KOPT-K1 (cell line): ENCODE data around the gene IL6.
"Not testable (repeated sequence)": the region's sequence is repeated elsewhere in the genome, so short reads cannot be mapped to it uniquely, and the experiment has no call there.

Experiments used
- H3K27ac ChIP-seq: fragments of 200-600 bp; sonication (generic); 2 replicates; pipeline ENCODE4 v1.5.1; 2016; ENCODE audit warnings: antibody characterized with exemption, mild to moderate bottlenecking, low read depth, low read length; ENCODE audit not compliant: poor library complexity, severe bottlenecking
- H3K36me3 ChIP-seq: fragments of 200-600 bp; sonication (generic); 2 replicates; pipeline ENCODE4 v1.5.1; 2017; ENCODE audit warnings: antibody characterized with exemption, mild to moderate bottlenecking, low read length, moderate library complexity; ENCODE audit not compliant: insufficient read depth
- H3K9me3 ChIP-seq: fragments of 200-600 bp; sonication (generic); 2 replicates; pipeline ENCODE4 v1.5.1; 2017; ENCODE audit warnings: antibody characterized with exemption, low read length, mild to moderate bottlenecking; ENCODE audit not compliant: insufficient read depth, poor library complexity, severe bottlenecking

IL6 gene

GRCh38 chr7:22726907-22727713, at the start of gene IL6:
Gene IL6, plus strand, starts transcription at chr7:22727200. Its CDS starts 63 bp downstream, at chr7:22727263.
- Histone ChIP-seq H3K9me3 (no peaks in the 10 kb centered on the region), H3K27ac (no peak within 1 kb of the TSS), H3K36me3 (no peaks in the 10 kb centered on the region)

- H3K9me3 ChIP-seq, H3K27ac ChIP-seq, H3K36me3 ChIP-seq: not testable (repeated sequence)
Observed at GRCh38 chr7:22677263-22677662, 49.7 kb upstream of the IL6 start.

DNA sequence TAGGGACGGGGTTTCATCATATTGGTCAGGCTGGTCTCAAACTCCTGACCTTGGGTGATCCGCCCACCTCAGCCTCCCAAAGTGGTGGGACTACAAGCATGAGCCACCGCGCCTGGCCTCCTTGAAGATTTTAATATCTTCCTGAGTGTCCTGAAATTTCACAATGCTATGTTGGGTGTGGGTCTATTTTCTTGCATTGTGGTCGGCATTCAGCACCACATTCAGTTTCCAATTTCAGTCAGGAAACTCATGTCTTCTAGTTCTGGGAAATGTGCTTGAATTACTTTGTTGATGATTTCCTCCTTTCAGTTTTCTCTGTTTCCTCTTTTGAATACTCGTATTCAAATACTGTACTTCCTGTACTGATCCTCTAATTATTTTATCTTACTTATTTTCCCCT, 49.3 kb upstream of the IL6 start:
- H3K9me3 ChIP-seq = no peaks in the 10 kb centered on the region
- H3K36me3 ChIP-seq = no peaks in the 10 kb centered on the region
- H3K27ac ChIP-seq = no peak overlapping the region

- H3K36me3 ChIP-seq = no peaks in the 10 kb centered on the region
- H3K9me3 ChIP-seq = no peaks in the 10 kb centered on the region
- H3K27ac ChIP-seq = no peak overlapping the region
Observed at GRCh38 chr7:22680482-22680911, 46.5 kb upstream of the IL6 start.

- no peak overlapping the region for H3K27ac ChIP-seq
- H3K36me3 ChIP-seq = no peaks in the 10 kb centered on the region
Observed at GRCh38 chr7:22681312-22681711, 45.7 kb upstream of the IL6 start.

GRCh38 chr7:22681852-22682657, 44.9 kb upstream of the IL6 start:
- Histone ChIP-seq H3K27ac (no peak overlapping the region), H3K36me3 (no peaks in the 10 kb centered on the region), H3K9me3 (no peaks in the 10 kb centered on the region)

More at GRCh38 chr7:22681312-22681711, 45.7 kb upstream of the IL6 start:
- no peaks in the 10 kb centered on the region for H3K9me3 ChIP-seq

GRCh38 chr7:22683379-22683778, 43.6 kb upstream of the IL6 start:
- H3K27ac ChIP-seq = no peak overlapping the region
- no peaks in the 10 kb centered on the region for H3K36me3 ChIP-seq
- H3K9me3 ChIP-seq = no peaks in the 10 kb centered on the region

DNA sequence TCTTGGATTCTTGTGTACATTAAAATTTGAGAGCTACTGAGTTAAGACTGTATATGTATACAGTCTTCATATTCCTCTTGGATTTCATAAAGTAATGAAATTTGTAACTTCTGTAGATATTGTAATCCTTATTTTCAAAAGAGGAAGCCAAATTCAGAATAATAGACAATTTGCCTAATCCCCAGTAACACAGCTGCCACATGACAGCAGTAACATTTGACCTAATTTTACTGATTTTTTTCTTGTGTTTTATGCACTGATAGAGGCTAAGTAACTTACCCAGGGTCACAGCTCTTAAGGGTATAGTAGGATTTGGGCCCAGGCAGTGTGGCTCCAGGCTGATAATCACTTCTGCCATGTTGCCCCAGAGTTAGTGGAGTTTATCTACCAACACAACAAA, 40.4 kb upstream of the IL6 start:
- no peak overlapping the region for H3K27ac ChIP-seq
- no peaks in the 10 kb centered on the region for H3K36me3 ChIP-seq
- no peaks in the 10 kb centered on the region for H3K9me3 ChIP-seq

- Histone ChIP-seq H3K9me3 (no peaks in the 10 kb centered on the region), H3K27ac (no peak overlapping the region), H3K36me3 (no peaks in the 10 kb centered on the region)
Observed at GRCh38 chr7:22688084-22688483, 38.9 kb upstream of the IL6 start.

GRCh38 chr7:22688934-22689333, 38.1 kb upstream of the IL6 start:
- not testable (repeated sequence) for H3K27ac ChIP-seq, H3K9me3 ChIP-seq, H3K36me3 ChIP-seq

DNA sequence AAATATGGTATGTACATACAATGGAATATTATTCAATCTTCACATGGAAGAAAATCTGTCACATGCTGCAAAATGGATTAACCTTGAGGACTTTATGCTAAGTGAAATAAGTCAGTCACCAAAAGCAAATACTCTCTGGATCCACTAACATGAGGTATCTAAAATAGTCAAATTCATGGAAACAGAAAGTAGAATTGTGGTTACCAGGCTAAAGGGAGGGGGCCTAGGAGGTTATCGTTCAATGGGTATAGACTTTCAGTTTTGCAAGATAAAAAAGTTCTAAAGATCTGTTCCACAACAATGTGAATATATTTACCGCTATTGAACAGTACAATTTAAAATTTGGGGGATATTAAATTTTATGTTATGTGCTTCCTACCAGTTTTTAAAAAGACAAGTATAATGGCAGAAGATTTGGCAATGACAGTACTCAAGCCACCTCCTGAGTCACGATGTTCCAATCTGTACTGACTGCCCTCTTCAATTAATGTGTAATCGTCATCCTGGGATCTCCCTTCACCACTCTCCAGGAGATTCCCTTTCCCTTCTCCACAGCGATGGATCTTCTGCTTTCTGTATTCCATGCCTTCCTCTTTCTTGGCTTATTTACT, 32.3 kb upstream of the IL6 start:
- Histone ChIP-seq H3K27ac (no peak overlapping the region), H3K9me3 (no peaks in the 10 kb centered on the region), H3K36me3 (no peaks in the 10 kb centered on the region)

DNA sequence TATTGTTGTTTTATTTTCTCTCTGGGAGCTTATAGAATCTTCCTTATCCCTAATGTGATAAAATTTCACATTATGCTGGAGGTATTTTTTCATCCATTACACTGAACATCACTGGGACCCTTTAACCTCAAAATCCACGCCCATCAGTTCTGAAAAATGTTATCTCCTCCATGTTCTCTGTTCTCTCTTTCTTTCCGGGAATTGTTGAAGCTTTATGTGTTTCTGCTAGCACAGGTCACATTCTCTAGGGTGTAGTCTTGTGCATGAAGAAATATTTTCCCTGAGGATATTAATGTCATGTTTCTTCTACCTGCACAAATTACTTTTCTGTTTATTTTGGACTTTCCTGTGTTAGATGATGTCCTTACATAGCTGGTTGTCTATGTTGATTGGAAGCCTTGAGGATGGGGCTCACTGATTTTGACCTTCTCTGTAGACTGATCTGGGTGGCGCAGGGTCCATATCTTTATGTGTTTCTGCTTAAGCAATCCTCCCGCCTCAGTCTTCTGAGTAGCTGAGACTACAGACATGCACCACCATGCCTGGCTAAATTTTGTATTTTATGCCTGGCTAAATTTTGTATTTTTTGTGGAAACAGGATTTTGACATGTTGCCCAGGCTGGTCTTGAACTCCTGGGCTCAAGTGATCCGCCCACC, 31.4 kb upstream of the IL6 start:
- Histone ChIP-seq H3K27ac (no peak overlapping the region), H3K9me3 (no peaks in the 10 kb centered on the region), H3K36me3 (no peaks in the 10 kb centered on the region)

DNA sequence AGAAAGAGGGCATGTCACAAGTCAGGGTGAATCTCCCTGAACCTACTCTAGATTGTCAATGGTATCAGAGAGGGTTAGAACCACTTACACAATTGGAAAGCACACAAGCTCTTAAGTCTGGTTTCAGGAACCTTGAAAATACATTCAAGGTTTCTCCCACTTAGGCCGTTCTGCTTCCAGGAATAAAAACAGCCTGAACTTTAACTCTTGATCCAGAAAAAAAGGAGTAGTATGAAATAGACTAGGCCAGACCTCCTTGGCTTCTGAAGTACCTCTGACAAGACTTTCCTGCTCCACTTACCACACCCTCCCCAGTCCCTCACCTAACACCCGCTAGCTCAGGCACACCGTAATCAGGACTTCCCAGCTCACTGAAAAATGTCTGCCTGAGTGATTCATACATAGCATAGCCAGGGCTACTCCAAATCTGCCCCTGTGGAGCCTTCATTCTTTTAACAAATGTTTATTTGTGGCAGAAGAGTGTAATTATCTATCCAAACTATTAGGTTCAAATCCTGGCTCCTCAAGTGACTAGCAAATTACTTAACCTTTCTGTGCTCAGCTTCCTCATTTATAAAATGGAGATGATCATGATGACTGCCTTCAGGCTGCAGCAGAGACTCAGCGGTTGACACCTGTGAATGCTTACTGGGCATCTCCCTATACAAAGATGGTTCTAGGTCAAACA, 30.3 kb upstream of the IL6 start:
- Histone ChIP-seq H3K36me3 (no peaks in the 10 kb centered on the region), H3K9me3 (no peaks in the 10 kb centered on the region), H3K27ac (no peak overlapping the region)

- Histone ChIP-seq H3K9me3 (no peaks in the 10 kb centered on the region), H3K36me3 (no peaks in the 10 kb centered on the region), H3K27ac (no peak overlapping the region)
Observed at GRCh38 chr7:22697322-22697859, 29.6 kb upstream of the IL6 start.
